Measurements from ENCODE around the gene GNPNAT1. TPM values are rescaled to one million over a fixed set of nuclear protein-coding genes. Genes with fewer than 3 reads are reported as not detected.
"Not testable (repeated sequence)": the region's sequence is repeated elsewhere in the genome, so short reads cannot be mapped to it uniquely, and the experiment has no call there.

GNPNAT1 gene
- total RNA-seq, 1 experiment from 2014 or later, result 17.8 TPM

DNA sequence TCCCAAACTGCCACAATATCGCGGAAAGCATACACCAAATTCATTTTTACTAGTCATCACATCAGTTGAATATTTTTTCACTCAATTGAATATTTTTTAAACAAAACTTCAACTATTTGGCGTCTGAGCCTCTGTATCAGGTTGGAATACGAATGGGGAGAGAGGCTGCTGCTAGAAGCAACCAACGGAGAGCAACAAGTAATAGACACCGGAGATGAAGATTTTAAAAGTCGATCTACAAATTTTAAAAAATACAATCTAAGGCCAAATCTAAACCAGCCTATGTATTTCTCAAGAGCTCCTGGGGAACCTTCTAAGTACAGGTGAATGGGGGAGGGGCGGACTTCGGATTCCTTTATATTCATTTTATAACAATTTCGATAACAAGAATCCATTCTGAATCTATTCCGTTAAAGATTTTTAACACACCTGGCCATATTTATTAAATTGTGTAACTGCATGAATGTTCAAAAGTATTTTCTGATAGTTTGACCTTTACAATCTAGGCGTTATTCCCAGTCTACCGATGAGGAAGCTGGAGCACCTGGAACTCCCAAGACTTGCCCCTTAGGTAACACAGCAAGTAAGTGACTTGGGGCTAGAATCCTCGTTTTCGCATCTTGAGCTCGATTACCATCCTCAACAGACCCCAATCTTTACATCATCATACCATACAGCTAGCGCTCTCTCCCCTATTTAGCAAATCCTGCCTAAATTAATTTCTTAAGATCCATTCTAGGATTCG is 1.2 kb downstream of the GNPNAT1 start:
- DNase-seq (ENCODE audit: low spot score), result peak; percentile 49

DNA sequence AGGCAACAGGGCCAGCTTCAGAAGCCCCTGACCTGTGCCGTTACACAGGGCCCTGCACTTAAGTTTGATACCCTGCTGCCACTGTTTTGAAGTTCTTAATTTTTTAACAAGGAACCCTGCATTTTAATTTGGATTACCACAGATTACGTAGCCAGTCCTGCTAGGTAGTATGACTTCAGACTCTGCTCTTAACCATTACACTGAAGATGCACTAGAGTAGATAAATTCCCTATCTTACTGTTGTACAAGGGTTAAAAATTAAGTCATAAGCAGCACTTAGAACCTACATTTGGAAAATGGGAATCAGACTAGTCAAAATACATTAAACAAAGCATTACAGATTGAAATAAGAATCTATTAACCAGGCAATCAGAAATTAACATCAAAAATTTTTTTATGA is 2.3 kb downstream of the GNPNAT1 start:
- peak; percentile 3 for DNase-seq (ENCODE audit: low spot score)

GRCh38 chr14:52786887-52787286 is 4.5 kb downstream of the GNPNAT1 start:
- no peak for DNase-seq (ENCODE audit: low spot score)

GRCh38 chr14:52783206-52783605 is 8.2 kb downstream of the GNPNAT1 start:
- DNase-seq (ENCODE audit: low spot score), result no peak

DNA sequence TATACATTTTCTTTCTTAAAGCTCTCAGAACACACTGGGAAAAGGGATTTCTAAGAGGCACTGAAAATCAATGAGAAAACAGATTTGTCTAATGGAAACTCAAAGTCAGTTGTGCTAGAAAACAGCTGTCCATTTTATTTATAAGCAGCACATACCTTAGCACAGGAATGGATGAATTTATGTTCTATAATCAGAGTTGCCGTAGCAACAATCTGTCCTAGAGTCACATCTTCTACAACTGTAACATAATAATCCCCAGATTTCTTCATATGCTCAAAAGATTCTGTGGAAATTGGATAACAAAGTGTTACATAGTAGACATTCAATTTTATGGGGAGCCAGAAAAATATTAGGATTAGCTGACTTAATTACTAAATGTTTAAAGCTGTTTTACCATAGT is 9.8 kb downstream of the GNPNAT1 start:
- no peak for DNase-seq (ENCODE audit: low spot score)

- DNase-seq (ENCODE audit: low spot score), result no peak
Measured at GRCh38 chr14:52780893-52781292, 10.5 kb downstream of the GNPNAT1 start.

DNA sequence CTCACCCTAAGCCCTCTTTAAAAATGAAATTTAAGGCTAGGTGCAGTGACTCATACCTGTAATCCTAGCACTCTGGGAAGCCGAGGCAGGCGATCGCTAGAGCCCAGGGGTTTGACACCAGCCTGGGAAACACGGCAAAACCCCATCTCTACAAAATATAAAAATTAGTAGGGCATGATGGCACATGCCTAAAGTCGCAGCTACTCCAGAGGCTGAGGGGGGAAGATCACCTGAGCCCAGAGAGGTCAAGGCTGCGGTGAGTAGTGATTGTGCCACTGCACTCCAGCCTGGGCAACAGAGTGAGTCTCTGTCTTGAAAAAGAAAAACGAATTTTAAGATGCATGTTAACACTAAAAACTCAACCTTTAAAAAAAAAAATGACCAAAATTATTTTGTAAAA is 12.7 kb downstream of the GNPNAT1 start:
- DNase-seq (ENCODE audit: low spot score), result no peak

DNA sequence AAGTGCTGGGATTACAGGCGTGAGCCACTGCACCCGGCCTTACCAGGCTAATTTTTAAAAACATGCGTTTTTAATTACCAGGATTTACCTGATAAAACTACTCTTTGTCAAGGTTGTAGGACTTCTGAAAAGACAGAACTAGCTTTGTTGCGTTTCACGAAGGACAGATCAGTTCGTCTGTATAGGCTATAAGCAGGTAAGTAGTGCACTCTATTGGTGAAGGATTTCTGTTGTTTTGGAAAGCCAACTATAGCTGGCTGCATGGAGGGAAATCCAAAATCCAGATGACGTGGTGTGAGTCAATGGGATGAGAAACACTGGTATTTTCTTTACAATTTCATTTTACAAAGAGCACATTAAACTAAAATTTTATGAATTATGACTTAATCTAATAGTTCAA is 14.6 kb downstream of the GNPNAT1 start:
- DNase-seq (ENCODE audit: low spot score), result no peak

- DNase-seq (ENCODE audit: low spot score), result no peak
Measured at GRCh38 chr14:52769887-52770286, 21.5 kb downstream of the GNPNAT1 start.

DNA sequence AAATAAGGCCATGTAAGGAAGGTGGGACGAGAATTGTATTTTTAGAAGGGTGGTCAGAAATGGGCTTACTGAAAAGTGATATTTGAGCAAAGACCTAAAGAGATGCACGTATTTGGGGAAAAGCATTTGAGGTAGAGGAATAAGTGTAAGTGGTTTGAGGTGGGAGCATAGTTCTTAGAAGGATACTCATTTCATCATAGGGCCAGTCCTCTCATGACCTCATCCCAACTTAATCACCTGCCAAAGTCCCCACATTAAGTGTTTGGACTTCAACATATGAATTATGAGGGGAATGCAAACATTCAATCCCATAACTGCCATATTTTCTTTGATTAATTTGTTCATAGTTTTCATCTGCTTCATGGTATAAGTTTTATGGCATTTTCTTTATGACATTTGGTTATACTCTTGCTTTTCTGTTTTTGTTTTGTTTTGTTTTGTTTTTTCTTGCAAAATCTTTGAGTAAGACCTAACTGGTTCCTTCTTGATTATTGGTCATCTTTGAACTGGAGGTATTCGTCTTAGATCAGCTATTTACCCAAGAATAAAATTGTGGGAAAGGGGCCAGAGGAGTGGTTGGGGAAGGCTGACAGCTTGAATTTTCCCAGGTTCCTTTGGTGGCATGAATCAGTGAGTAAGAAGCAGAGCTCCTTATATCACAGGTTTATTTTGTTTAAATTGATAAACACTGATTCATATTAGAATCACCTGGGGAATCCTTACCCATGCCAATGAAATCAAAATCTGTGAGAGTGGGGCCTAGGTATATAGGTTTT is 24.2 kb downstream of the GNPNAT1 start:
- DNase-seq (ENCODE audit: low spot score), result no peak

GRCh38 chr14:52762923-52763322 is 28.5 kb downstream of the GNPNAT1 start:
- DNase-seq (ENCODE audit: low spot score), result not testable (repeated sequence)

DNA sequence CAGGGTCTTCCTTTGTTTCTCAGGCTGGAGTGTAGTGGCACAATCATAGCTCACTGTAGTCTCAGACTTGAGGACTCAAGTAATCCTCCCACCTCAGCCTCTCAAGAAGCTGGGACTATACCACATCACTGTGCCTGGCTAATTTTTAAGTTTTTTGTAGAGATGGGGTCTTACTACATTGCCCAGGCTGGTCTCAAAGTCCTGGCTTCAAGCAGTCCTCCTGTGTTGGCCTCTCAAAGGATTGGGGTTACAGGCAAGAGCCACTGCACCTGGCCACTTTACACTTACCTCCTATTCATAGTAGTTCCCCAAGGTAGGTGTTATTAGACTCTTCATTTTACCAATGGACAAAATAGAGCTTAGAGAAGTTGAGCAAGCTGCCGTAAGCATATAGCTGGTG is 32.3 kb downstream of the GNPNAT1 start:
- no peak for DNase-seq (ENCODE audit: low spot score)

DNA sequence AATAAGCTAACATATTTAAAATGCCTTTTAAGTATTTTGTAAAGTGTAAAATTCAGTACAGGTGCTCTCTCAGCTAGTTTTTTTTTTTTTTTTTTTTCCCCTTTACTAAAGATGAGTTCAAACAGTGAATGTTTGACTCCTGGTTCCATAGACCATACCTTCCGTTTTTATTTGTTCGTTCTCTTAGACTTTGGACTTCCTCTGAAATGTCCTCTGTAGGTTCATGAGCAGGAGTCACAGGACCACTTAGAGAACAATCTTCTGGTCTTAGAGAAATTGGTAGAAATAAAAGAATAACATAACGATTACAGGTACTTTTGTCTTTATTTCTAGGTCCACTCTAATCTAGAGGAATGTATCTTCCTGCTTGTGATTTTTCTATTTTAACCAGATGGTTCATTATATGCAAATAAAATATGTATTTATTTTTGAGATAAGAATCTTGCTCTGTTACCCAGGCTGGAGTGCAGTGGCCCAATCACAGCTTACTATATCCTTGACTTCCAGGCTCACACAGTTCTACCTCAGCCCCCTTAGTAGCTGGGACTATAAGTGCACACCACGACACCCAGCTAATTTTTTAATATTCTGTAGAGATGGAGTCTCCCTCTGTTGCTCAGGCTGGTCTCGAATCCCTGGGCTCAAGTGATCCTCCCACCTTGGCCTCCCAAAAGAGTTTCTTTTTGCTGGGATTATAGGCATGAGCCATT is 35.6 kb downstream of the GNPNAT1 start:
- peak; percentile 19 for DNase-seq (ENCODE audit: low spot score)

DNA sequence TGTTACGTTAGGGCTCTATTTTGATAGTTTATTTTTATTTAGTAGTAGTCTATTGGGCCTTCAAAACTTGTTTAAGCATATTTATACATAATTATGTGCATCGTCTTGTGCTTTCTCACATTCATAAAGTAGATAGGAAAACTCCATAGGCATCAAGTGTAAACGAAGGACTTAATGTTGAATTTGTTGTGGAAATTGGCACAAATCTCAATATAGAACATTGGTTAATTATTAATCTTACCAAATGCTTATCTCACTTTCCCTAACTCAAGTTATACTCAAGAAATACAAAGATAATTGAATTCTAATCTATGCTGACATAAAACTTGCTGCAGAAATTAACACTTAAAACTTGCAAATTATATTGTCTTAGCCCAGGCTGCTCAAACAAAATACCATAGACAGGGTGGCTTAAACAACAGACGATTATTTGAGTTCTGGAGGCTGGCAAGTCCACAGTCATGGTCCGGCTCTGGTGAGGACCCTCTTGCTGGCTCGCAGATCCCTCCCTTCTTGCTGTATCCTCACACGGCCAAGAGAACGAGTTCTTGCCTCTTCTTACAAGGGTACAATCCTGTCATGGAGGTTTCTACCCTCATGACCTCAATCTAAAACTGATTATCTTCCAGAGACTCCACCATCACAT is 42.6 kb downstream of the GNPNAT1 start:
- DNase-seq (ENCODE audit: low spot score), result no peak

- DNase-seq (ENCODE audit: low spot score), result no peak
Measured at GRCh38 chr14:52741865-52742264, 49.5 kb downstream of the GNPNAT1 start.

DNA sequence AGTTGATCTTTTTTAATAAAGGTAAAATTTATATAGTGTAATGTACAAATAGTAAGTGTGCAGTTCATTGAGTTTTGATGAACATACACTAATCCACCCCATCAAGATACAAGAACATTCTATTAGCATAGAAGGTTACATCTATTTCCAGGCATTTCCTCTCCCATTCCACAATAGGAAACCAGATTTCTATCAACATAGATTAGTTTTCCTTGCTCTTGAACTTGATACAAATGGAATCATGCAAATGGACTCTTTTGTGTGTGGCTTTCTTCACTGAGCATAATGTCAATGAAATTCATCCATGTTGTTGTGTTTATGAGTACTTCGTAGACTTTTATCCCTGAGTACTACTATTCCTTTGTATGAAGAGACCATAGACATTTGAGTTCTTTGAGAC is 50.7 kb downstream of the GNPNAT1 start:
- no peak for DNase-seq (ENCODE audit: low spot score)

- DNase-seq (ENCODE audit: low spot score), result no peak
Measured at GRCh38 chr14:52738409-52738808, 53.0 kb downstream of the GNPNAT1 start.

DNA sequence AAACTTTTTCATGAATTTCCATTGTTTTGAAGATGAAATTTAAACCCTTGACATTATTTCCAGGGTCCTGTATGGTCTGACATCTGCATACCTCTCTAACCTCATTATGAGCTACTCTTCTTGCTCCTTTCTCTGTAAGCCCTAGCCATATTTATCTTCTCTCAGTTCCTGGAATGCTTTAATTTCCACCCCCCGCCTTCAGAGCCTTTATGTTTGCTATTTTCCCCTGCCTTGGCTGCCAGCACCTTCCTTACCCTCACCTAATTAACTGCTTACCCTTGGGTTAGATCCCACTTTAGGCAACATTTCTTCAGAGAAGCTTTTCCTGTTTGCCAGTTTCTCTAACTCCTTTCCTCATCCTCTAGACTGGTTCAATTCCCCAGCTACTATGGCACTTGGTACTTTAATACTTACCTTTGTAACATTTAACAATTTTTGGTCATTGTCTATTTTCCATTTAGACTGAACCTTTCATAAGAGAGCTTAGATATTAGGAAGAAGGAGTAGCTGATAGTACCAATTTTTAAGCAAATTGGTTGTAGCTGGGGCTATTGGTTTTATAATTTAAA is 55.4 kb downstream of the GNPNAT1 start:
- no peak for DNase-seq (ENCODE audit: low spot score)

- DNase-seq (ENCODE audit: low spot score), result no peak
Measured at GRCh38 chr14:52733824-52734223, 57.6 kb downstream of the GNPNAT1 start.

- no peak for DNase-seq (ENCODE audit: low spot score)
Measured at GRCh38 chr14:52730709-52731111, 60.7 kb downstream of the GNPNAT1 start.

DNA sequence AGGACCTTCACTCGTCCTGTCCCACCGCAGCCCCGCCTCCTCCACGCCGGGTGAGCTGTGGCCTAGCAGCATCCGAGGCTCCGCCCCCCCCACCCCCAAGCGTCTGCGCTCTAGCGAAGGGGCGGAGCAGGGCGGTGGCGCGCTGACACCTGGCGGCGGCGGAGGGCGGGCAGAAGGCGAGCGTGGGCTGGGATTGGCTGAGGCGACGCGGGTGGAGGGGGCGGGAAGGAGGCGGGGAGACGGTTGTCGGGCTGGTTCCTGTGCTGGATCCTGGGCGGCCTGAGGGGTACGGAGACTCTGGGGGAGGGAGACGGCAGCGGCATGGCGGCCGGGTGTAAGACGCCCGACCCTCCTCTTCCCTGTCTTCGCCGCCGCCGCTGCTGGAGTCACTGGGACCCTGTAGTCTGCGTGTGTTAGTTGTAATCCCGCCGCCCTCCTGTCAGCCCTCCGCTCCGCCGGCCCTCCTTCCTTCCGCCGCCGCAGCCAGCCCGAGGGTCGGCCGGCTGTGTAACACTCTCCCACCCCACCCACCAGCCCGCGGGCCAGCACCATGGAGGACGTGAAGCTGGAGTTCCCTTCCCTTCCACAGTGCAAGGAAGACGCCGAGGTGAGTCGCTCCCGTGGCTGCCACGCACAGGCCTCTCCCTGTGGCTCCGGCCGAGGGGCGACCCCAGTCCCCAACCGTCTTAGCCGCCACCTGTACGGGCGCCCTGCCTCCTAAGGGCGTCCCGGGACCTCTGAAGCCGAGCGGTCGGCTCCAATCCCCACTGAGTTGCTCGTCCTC is 61.3 kb downstream of the GNPNAT1 start, which contains the start of gene STYX:
Gene STYX (plus strand): TSS at position 242 of the 784 bp plus-strand sequence. CDS start 309 bp downstream, at position 551.
- peak; percentile 95 for DNase-seq (ENCODE audit: low spot score)
